ENCODE measurements around the gene RAB23. TPM values are rescaled to one million over a fixed set of nuclear protein-coding genes. Genes with fewer than 3 reads are reported as not detected.
A peak's percentile ranks its signal among the peaks of the same experiment; 100 is the strongest.

RAB23 gene
- total and polyA plus RNA-seq, 3 donors from 2014 or later: 5.6 to 11.8 (median 6.0) TPM

DNA sequence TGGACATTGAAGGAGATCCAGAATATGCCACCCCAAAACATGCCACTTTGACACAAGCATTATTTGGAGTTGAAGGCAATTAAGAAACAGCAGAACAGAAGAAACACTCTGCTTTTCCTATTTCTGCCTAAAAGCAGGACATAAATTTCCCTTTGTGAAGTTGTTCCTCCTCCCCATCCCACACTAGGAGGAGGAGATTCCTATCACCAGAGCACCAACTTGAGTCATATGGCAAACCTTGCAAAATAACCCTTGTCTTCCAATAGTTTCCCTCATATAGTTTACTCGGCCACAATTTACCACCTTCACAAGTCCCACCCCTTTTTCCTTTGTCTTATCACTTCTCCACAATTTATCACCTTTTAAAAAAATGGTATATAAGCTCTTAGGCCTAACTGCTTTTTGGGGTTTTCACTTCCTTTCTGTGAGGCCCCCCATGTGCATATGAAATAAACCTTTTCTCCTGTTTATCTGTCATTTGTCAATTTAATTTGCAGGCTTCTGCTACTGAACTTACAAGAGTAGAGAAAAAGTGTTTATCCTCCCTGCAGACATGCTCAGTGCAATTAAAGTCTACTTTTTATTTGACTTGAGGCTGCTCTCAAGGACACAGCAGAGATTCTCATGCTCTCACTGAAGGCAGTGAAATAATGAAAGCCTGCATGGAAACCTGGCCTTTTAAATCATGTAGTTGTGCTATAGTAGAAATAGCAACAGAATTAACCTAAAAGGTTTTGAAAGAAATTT, 2.8 kb upstream of the RAB23 start:
- H3K9me3 ChIP-seq: no peaks in the 10 kb centered on the region
- TF ChIP-seq POLR2A (IDR thresholded peaks at IDR 0.05): no peak
- no peak for TF ChIP-seq CTCF (IDR thresholded peaks at IDR 0.05)
- intact Hi-C loops (cut with DNase I; ENCODE audit: low total_unique reads): no loop called here
- H3K4me3 ChIP-seq: no peak overlapping the region
- DNase-seq: no peak
- H3K27ac ChIP-seq: no peak overlapping the region
- no peaks in the 10 kb centered on the region for H3K27me3 ChIP-seq
- H3K4me1 ChIP-seq: no peaks in the 10 kb centered on the region
- no peaks in the 10 kb centered on the region for H3K36me3 ChIP-seq (ENCODE audit: low read depth, missing control alignments)
- WGBS, 2 donors: 68 to 72% methylated on average over 1 of the region's 1 CpG

GRCh38 chr6:57222743-57223077, 603 bp upstream of the RAB23 start:
- WGBS, 2 donors: 19 to 40% methylated on average over 5 of the region's 5 CpGs
- no peaks in the 10 kb centered on the region for H3K36me3 ChIP-seq (ENCODE audit: low read depth, missing control alignments)
- H3K4me1 ChIP-seq: no peaks in the 10 kb centered on the region
- no peak for TF ChIP-seq CTCF (IDR thresholded peaks at IDR 0.05)
- no peak for TF ChIP-seq POLR2A (IDR thresholded peaks at IDR 0.05)
- H3K27ac ChIP-seq: peak overlapping the region; percentile 84 to 89
- DNase-seq: no peak
- intact Hi-C loops (cut with DNase I; ENCODE audit: low total_unique reads): no loop called here
- H3K27me3 ChIP-seq: no peaks in the 10 kb centered on the region
- no peaks in the 10 kb centered on the region for H3K9me3 ChIP-seq
- peak overlapping the region; percentile 91 to 96 for H3K4me3 ChIP-seq

DNA sequence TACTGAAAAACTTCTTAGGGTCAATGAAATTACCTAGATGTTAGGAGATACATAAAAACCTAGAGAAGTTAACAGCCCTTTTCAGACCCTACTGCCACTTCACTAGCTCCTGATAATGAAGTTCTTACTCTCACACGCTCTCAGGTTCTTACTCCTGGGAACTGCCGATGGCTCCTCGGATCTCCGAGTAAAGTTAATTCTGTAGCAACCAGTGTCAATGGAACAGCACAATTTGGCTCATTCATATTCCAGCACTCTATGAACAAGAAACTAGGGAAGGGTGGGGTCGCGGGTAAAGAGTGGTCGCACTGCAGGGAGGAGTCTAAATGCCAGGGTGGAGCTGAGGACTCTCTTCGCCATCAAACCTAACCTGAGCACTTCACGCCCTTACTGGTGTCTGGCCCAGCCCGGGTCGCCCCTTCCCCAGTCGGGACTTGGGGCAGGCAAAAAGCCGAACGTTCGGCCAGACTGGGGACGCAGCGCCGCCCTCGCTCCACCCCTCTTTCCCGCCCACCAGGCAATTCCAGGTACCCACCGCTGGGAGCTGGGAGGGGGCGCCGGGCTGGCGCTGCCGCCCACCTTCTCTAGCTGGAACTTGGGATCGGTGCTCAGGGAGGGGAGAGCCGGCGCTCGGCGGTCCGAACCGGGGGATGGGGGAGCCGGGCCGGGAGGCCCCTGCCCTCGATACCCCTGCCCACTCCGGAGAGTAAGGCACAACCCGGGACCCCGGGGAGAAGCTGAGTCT, 744 bp downstream of the RAB23 start:
- H3K4me3 ChIP-seq: peak overlapping the region; percentile 91 to 96
- H3K9me3 ChIP-seq: no peaks in the 10 kb centered on the region
- H3K27me3 ChIP-seq: no peaks in the 10 kb centered on the region
- TF ChIP-seq POLR2A (IDR thresholded peaks at IDR 0.05): no peak
- peak in 2 of 3 experiments; percentile 16 to 44 for TF ChIP-seq CTCF (IDR thresholded peaks at IDR 0.05)
- WGBS, 2 donors: 2% methylated on average over 6 to 32 of the region's 38 CpGs
- intact Hi-C loops (cut with DNase I; ENCODE audit: low total_unique reads): no loop called here
- DNase-seq: peak; percentile 71
- no peaks in the 10 kb centered on the region for H3K4me1 ChIP-seq
- H3K27ac ChIP-seq: peak overlapping the region; percentile 84 to 89
- H3K36me3 ChIP-seq (ENCODE audit: low read depth, missing control alignments): no peaks in the 10 kb centered on the region

GRCh38 chr6:57220083-57220703, 1.9 kb downstream of the RAB23 start:
- Histone ChIP-seq H3K4me3 (no peak overlapping the region), H3K36me3 (ENCODE audit: low read depth, missing control alignments) (no peaks in the 10 kb centered on the region), H3K9me3 (no peaks in the 10 kb centered on the region), H3K27me3 (no peaks in the 10 kb centered on the region), H3K4me1 (no peaks in the 10 kb centered on the region), H3K27ac (no peak overlapping the region)
- no peak for TF ChIP-seq CTCF (IDR thresholded peaks at IDR 0.05)
- no peak for TF ChIP-seq POLR2A (IDR thresholded peaks at IDR 0.05)
- no peak for DNase-seq
- intact Hi-C loops (cut with DNase I; ENCODE audit: low total_unique reads): no loop called here
- WGBS, 2 donors: 76 to 89% methylated on average over 2 of the region's 2 CpGs
